Stomach (tissue), 9 donors: Measurements from ENCODE around the gene ERI3. TPM values are rescaled to one million over a fixed set of nuclear protein-coding genes. Genes with fewer than 3 reads are reported as not detected.

ENCODE experiments used
- DNase-seq, 2 donors: peaks; one replicate each; pipeline versions ENCODE4 v3.0.0 to v3.0.0-alpha.2; 2013 to 2019
- H3K27ac ChIP-seq, 5 donors: fragments of 200-600 bp in 4 of 5; sonication (generic) in 4 of 5; one replicate each; pipeline ENCODE4 v1.5.1; 2013 to 2019; ENCODE audit warnings: mild to moderate bottlenecking in 1 of 5, moderate library complexity in 1 of 5
- H3K27me3 ChIP-seq, 3 donors: fragments of 200-600 bp; sonication (generic); one replicate each; pipeline ENCODE4 v1.5.1; 2017 to 2019; ENCODE audit warnings: mixed run types in 1 of 3
- H3K36me3 ChIP-seq, 4 donors: fragments of 200-600 bp; sonication (generic); 1 replicate in 3 of 4; 2 replicates in 1 of 4; pipeline ENCODE4 v1.5.1; 2016 to 2019
- H3K4me1 ChIP-seq, 4 donors: fragments of 200-600 bp; sonication (generic); one replicate each; pipeline ENCODE4 v1.5.1; 2016 to 2019
- H3K4me3 ChIP-seq, 4 donors: fragments of 200-600 bp; sonication (generic) in 3 of 4; one replicate each; pipeline ENCODE4 v1.5.1; 2016 to 2019; ENCODE audit warnings: mild to moderate bottlenecking in 1 of 4
- H3K9me3 ChIP-seq, 4 donors: fragments of 200-600 bp; sonication (generic); one replicate each; pipeline ENCODE4 v1.5.1; 2016 to 2019
- EP300 ChIP-seq: sonication (generic); formaldehyde crosslinking; IDR thresholded peaks from one replicate; pipeline ENCODE4 v1.6.1; 2017; ENCODE audit warnings: antibody characterized with exemption
- POLR2A ChIP-seq, 4 donors: fragments of 450-650 bp; IDR thresholded peaks; one replicate each; pipeline ENCODE4 v1.6.1; 2016; ENCODE audit warnings: antibody characterized with exemption in 4 of 4, control low read depth in 2 of 4, mild to moderate bottlenecking in 1 of 4, moderate library complexity in 1 of 4
- POLR2AphosphoS5 ChIP-seq, 3 donors: sonication (generic); formaldehyde crosslinking; IDR thresholded peaks; one replicate each; pipeline ENCODE4 v1.6.1; 2016; ENCODE audit warnings: antibody characterized with exemption in 3 of 3
- WGBS, 5 donors: extraction: QIAGEN DNeasy Blood & Tissue Kit in 3 of 5; methylation state at CpG; one replicate each; pipeline versions ENCODE4 v1.1.5 to v1.1.7; 2013 to 2018; 5-methylcytosine and 5-hydroxymethylcytosine counted together
- intact Hi-C: fragments of 100-400 bp; cut with DNase I; formaldehyde crosslinking; loops from one replicate; pipeline ENCODE4 v1.15.1; 2023; ENCODE audit warnings: low total_unique reads
- polyA plus RNA-seq, 3 donors: library from polyadenylated mRNA; stranded (reverse); fragments of 200-250 nt; gene quantifications; one replicate each; pipeline ENCODE4 v1.2.3, GENCODE V29; 2013
- total RNA-seq, 5 donors: library from RNA; depleted of rRNA; stranded (reverse); fragments of >200 nt; gene quantifications; one replicate each; pipeline versions ENCODE4 v1.1.0 to v1.2.3, GENCODE V29; 2014 to 2016
- TF ChIP-seq, protein P1 (sequence below), 7 experiments: fragments of 450-650 bp in 4 of 7; fragments of 200-600 bp in 3 of 7; sonication (generic) in 3 of 7; IDR thresholded peaks; one replicate each; pipeline ENCODE4 v1.5.1; 2016 to 2019; ENCODE audit warnings: antibody characterized with exemption in 7 of 7, control low read depth in 2 of 7, mild to moderate bottlenecking in 1 of 7
- donor health status: healthy with polysubstance abuse.
- donor health status: Bipolar disorder and iron deficiency.
- donor health status: healthy.

The ERI3 gene
- total and polyA plus RNA-seq, 8 donors, result 18.7 to 110 (median 30.1) TPM

DNA sequence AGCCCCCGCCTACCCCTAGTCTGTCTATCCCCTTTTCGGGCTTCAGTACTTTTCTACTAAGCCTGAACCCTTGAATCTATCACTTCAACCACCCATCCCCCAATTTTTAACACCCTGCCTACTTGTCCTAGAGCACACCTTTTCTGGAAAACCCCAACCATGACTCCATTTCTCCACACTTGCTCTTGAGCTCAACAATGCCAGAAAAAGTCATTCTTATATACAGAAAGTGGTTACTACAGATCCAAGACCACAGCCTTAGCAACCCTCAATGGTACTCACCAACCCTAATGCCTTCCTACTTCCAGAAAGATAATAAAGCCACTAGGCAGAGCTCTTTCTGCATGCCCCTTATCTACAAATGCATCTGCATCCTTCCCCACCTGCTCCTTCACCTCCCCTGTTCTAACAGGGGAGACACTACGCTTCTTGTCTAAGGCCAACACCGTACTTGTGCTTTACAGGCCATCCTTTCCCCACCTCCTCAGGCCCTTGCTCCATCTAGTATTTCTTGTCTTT, 100.6 kb downstream of the ERI3 start:
- intact Hi-C loops, result no loop called here
- no peaks in the 10 kb centered on the region for H3K9me3 ChIP-seq
- WGBS, 5 donors, result 89 to 97% (median 95%) methylated on average over 4 of the region's 4 CpGs
- DNase-seq, result no peak
- H3K4me1 ChIP-seq, result peaks cover 0 to 4% (median 0%) of the 10 kb centered on the region in 4 donors
- peaks cover 0 to 37% (median 15%) of the 10 kb centered on the region in 4 donors for H3K36me3 ChIP-seq
- H3K27ac ChIP-seq, result no peak overlapping the region
- TF ChIP-seq EP300, result no peak
- TF ChIP-seq, protein P1, sequence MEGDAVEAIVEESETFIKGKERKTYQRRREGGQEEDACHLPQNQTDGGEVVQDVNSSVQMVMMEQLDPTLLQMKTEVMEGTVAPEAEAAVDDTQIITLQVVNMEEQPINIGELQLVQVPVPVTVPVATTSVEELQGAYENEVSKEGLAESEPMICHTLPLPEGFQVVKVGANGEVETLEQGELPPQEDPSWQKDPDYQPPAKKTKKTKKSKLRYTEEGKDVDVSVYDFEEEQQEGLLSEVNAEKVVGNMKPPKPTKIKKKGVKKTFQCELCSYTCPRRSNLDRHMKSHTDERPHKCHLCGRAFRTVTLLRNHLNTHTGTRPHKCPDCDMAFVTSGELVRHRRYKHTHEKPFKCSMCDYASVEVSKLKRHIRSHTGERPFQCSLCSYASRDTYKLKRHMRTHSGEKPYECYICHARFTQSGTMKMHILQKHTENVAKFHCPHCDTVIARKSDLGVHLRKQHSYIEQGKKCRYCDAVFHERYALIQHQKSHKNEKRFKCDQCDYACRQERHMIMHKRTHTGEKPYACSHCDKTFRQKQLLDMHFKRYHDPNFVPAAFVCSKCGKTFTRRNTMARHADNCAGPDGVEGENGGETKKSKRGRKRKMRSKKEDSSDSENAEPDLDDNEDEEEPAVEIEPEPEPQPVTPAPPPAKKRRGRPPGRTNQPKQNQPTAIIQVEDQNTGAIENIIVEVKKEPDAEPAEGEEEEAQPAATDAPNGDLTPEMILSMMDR (IDR thresholded peaks at IDR 0.05), result no peak
- no peak for TF ChIP-seq POLR2A (IDR thresholded peaks at IDR 0.05)
- no peak for TF ChIP-seq POLR2AphosphoS5 (IDR thresholded peaks at IDR 0.05)
- no peaks in the 10 kb centered on the region for H3K27me3 ChIP-seq
- H3K4me3 ChIP-seq, result no peak overlapping the region

DNA sequence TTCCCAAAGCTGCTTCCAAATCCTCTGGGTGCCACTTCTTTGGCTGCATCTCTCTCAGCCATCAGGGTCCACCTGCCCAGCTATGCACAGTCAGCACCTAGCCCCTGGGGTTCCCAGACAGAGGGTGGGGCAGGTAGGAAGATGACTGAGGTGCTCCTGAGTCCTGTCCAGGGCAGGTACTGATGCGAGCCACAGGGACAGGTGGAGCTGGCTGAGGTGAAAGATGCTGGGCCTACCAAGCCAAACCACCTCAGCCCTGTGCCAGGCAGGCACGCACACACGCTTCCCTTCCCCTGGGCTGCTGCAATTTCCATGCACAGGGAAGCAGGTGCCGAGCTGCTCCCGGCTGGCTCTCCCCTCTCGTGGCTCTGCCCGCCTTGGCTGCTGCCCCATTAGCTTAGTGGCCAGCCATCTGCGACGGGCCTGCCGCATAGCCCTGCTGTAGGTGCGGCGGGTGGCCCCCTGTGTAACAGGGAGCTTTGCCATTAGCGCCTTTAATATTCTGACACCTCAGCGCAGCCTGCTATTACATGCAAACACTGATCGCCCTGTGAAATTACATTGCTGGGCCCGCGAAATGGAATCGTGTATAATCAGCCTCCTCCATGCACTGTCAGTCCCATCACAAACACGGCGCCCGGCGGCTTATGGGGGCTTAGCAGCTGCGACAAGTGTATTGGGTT, 102.9 kb downstream of the ERI3 start:
- intact Hi-C loops, result no loop called here
- Histone ChIP-seq H3K27ac (no peak overlapping the region), H3K27me3 (no peaks in the 10 kb centered on the region), H3K4me3 (no peak overlapping the region), H3K9me3 (no peaks in the 10 kb centered on the region), H3K4me1 (peaks cover 0 to 4% (median 0%) of the 10 kb centered on the region in 4 donors), H3K36me3 (peaks cover 0 to 39% (median 22%) of the 10 kb centered on the region in 4 donors)
- no peak for TF ChIP-seq POLR2AphosphoS5 (IDR thresholded peaks at IDR 0.05)
- TF ChIP-seq POLR2A (IDR thresholded peaks at IDR 0.05), result no peak
- no peak for TF ChIP-seq EP300
- TF ChIP-seq, protein P1 (IDR thresholded peaks at IDR 0.05), result no peak
- DNase-seq, result no peak
- 93 to 95% (median 94%) methylated on average over 22 to 23 of the region's 23 CpGs for WGBS, 5 donors

GRCh38 chr1:44251486-44251885, 103.6 kb downstream of the ERI3 start:
- no peak overlapping the region for H3K27ac ChIP-seq
- peaks cover 5 to 39% (median 20%) of the 10 kb centered on the region in 4 donors for H3K36me3 ChIP-seq
- no peaks in the 10 kb centered on the region for H3K27me3 ChIP-seq
- H3K9me3 ChIP-seq, result no peaks in the 10 kb centered on the region
- intact Hi-C loops, result no loop called here
- peaks cover 0 to 4% (median 0%) of the 10 kb centered on the region in 4 donors for H3K4me1 ChIP-seq
- DNase-seq, result no peak
- 73 to 93% (median 90%) methylated on average over 1 of the region's 1 CpG for WGBS, 5 donors
- no peak overlapping the region for H3K4me3 ChIP-seq
- no peak for TF ChIP-seq POLR2A (IDR thresholded peaks at IDR 0.05)
- TF ChIP-seq EP300, result no peak
- no peak for TF ChIP-seq POLR2AphosphoS5 (IDR thresholded peaks at IDR 0.05)
- TF ChIP-seq, protein P1 (IDR thresholded peaks at IDR 0.05), result no peak

- TF ChIP-seq, protein P1 (IDR thresholded peaks at IDR 0.05), result no peak
- H3K4me1 ChIP-seq, result peaks cover 0 to 4% (median 0%) of the 10 kb centered on the region in 4 donors
- no peaks in the 10 kb centered on the region for H3K27me3 ChIP-seq
- intact Hi-C loops, result no loop called here
- H3K9me3 ChIP-seq, result no peaks in the 10 kb centered on the region
- H3K36me3 ChIP-seq, result peaks cover 8 to 37% (median 21%) of the 10 kb centered on the region in 4 donors
- 75 to 89% (median 82%) methylated on average over 33 of the region's 33 CpGs for WGBS, 5 donors
- DNase-seq, result no peak
- no peak overlapping the region for H3K27ac ChIP-seq
- H3K4me3 ChIP-seq, result no peak overlapping the region
Measured at GRCh38 chr1:44250068-44250781, 104.8 kb downstream of the ERI3 start.
